IPS DF 4.7 (cell line): ENCODE measurements around the gene SLC17A3.

Experiments used
- DNase-seq: peaks from one replicate; pipeline ENCODE4 v3.0.0-alpha.2; 2013; ENCODE audit warnings: low spot score; ENCODE audit errors: extremely low read depth

SLC17A3 gene

GRCh38 chr6:25892877-25893276 is 18.8 kb upstream of the SLC17A3 start:
- no peak for DNase-seq

GRCh38 chr6:25889877-25890853 is 16.1 kb upstream of the SLC17A3 start:
- no peak for DNase-seq

GRCh38 chr6:25888626-25889025 is 14.6 kb upstream of the SLC17A3 start:
- DNase-seq, result no peak

- DNase-seq, result no peak
Measured at GRCh38 chr6:25886066-25886465, 12.0 kb upstream of the SLC17A3 start.

- no peak for DNase-seq
Measured at GRCh38 chr6:25883991-25884390, 9.9 kb upstream of the SLC17A3 start.

GRCh38 chr6:25883536-25883935 is 9.5 kb upstream of the SLC17A3 start:
- no peak for DNase-seq

- peak; percentile 72 for DNase-seq
Measured at GRCh38 chr6:25882051-25882496, 8.0 kb upstream of the SLC17A3 start.

GRCh38 chr6:25880601-25881000 is 6.6 kb upstream of the SLC17A3 start:
- DNase-seq, result no peak

GRCh38 chr6:25878721-25879322 is 4.8 kb upstream of the SLC17A3 start:
- DNase-seq, result no peak

GRCh38 chr6:25875926-25876602 is 2.0 kb upstream of the SLC17A3 start:
- no peak for DNase-seq

- no peak for DNase-seq
Measured at GRCh38 chr6:25875563-25875905, 1.5 kb upstream of the SLC17A3 start.

GRCh38 chr6:25874822-25875562 is 949 bp upstream of the SLC17A3 start:
- no peak for DNase-seq

GRCh38 chr6:25872814-25873213 is 1.2 kb downstream of the SLC17A3 start:
- no peak for DNase-seq

- no peak for DNase-seq
Measured at GRCh38 chr6:25869840-25870239, 4.2 kb downstream of the SLC17A3 start.

- no peak for DNase-seq
Measured at GRCh38 chr6:25868436-25869183, 5.4 kb downstream of the SLC17A3 start.

GRCh38 chr6:25866011-25866410 is 8.0 kb downstream of the SLC17A3 start:
- DNase-seq, result no peak

GRCh38 chr6:25863360-25863759 is 10.7 kb downstream of the SLC17A3 start:
- no peak for DNase-seq

GRCh38 chr6:25862199-25862598 is 11.8 kb downstream of the SLC17A3 start:
- no peak for DNase-seq

- no peak for DNase-seq
Measured at GRCh38 chr6:25852756-25853155, 21.3 kb downstream of the SLC17A3 start.

GRCh38 chr6:25851961-25852360 is 22.1 kb downstream of the SLC17A3 start:
- no peak for DNase-seq

- DNase-seq, result no peak
Measured at GRCh38 chr6:25844518-25844917, 29.5 kb downstream of the SLC17A3 start.
